ENCODE measurements around the gene NCF4.

NCF4 gene

DNA sequence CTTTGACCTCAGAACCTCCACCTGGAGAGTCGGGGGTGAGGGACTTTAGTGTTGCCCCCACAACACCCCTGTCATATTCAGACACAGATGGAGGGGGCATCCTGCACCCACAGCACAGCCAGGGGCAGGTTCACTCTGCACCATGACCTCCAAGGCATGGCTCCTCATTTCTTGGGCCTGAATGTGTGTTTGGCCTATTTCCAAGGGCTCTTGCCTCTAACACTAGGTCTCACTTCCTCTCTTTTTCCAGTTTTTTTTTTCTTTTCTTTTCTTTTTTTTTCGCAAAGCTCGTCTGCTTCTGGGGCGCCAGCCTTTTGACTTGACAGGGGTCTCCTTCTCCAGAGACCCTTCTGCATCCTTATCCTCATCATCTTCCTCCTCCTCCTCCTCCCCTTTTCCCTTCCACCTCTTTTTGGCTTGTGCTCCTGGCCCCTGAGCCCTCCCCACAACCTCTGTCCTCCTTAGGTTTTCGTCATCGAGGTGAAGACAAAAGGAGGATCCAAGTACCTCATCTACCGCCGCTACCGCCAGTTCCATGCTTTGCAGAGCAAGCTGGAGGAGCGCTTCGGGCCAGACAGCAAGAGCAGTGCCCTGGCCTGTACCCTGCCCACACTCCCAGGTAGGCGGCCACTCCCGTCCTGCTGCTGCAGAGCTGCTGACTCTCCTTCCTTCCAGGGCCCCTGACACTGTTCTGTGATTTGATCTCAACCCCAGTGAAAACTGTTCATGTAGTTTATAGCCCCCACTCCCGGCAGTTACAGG, 3.8 kb downstream of the NCF4 start:
- DNase-seq (ENCODE audit: low spot score), result no peak

DNA sequence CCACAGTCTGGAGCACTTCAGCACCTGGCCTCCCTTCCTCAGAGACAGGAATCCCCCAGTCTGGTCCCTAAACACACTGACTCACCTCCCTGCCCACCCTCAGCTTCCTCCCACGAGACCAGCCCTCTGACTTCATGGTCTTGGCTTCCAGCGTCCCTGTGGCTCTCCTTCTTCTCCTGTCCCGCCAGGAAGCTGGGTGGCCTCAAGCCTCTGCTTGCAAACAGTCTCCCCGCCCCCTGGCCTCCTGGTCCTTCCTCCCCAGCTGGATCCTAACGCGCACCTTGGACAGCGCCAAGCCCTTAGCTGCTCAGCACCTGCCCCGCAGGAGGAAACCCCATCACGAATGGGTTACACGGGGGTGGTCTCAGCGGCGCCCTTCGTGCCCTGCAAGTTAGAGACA, 4.5 kb downstream of the NCF4 start:
- DNase-seq (ENCODE audit: low spot score), result no peak

DNA sequence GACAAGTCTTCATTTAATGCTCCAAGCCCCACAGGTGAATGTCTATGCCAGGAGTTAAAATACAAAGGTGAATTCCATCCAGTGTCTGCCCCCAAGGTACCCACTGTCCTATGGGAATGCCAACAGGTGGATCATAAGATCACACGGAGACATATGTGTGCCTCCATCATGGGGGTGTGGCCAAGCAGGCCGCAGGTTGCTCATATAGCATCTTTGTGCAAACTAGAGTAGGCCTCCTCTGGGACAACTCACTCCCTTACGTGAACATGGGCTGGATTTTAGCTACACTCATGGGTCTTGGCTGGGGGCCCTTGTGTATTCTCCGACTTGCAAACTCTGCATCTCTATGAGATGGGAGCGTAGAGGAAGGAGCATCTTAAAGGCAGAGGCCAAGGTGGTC, 6.9 kb downstream of the NCF4 start:
- DNase-seq (ENCODE audit: low spot score), result no peak

DNA sequence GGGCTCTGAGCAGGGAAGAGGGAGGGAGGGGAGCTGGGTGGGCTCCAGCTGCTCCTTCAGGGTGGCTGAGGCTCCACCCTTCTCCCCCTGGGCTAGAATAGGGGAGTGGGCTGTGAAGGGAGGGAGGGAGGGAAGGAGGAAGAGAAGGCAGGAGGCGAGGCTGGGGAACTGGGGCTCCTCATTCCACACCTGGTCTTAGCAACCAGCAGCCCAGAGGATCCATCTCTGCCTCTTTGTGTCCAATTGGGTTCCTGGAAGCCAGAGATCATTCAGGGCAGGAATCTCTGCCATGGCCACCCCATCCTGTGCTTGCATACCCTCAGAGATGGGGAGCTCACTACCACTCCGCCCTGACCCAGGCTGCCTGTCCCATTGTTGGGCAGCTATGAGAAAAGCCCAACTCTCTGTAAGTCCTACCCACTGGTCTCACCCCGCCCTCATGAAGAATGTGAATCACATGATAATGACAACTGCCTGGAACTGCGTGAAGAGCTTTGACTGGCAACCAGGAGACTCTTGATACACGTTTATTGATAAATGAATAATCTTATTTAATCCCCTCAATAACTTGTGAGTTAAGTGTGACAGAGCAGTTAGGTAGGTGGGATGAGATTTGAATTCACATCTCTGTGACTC, 7.9 kb downstream of the NCF4 start:
- DNase-seq (ENCODE audit: low spot score), result no peak

DNA sequence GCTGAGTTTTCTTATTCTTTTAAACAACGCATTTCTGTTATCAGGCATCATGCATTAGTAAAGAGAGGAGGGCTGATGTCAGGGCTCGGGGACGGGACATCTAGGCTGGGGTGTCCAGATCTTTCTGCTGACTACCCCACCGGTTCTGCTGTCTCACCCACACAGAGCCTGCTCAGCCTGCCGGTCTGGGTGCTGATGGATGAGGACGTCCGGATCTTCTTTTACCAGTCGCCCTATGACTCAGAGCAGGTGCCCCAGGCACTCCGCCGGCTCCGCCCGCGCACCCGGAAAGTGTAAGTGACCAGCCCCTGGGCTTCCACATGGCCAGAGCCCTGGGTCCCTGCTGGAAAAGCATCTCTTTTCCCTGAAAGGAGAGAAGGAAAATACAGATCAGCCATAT, 9.4 kb downstream of the NCF4 start:
- DNase-seq (ENCODE audit: low spot score), result no peak

DNA sequence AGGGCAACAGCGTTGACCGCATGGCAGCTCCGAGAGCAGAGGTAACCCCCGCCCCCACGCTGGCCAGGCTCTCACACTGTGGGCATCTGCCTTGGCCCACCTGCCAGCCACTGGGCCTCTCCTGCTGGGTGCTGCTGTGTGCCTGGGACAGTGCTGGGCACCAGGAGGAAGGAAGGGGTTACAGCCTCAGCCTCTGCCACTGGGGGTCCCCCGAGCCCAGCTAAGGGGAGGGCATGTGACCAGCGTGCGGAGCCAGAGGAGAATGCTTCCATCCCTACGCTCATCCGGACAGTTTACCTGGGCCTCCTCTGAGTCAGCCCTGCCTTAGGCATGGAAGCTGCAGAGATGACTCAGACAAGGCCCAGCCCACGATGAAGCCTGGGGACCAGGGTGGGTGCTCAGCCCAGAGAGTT, 10.9 kb downstream of the NCF4 start:
- no peak for DNase-seq (ENCODE audit: low spot score)

DNA sequence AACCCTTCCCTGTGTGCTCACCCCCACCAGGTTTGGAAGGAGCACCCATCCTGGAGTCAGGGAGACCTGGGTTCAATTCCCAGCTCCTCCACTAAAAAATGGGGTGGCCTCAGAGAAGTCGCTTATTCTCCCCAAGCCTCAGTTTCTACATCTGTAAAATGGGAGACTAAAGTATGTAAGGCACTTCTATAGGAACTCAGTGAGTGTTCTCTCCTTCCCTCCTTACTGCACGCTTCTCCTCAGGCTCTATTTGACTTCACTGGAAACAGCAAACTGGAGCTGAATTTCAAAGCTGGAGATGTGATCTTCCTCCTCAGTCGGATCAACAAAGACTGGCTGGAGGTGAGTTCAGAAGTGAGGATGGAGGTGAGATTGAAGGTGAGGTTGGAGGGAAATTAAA, 11.3 kb downstream of the NCF4 start:
- no peak for DNase-seq (ENCODE audit: low spot score)

DNA sequence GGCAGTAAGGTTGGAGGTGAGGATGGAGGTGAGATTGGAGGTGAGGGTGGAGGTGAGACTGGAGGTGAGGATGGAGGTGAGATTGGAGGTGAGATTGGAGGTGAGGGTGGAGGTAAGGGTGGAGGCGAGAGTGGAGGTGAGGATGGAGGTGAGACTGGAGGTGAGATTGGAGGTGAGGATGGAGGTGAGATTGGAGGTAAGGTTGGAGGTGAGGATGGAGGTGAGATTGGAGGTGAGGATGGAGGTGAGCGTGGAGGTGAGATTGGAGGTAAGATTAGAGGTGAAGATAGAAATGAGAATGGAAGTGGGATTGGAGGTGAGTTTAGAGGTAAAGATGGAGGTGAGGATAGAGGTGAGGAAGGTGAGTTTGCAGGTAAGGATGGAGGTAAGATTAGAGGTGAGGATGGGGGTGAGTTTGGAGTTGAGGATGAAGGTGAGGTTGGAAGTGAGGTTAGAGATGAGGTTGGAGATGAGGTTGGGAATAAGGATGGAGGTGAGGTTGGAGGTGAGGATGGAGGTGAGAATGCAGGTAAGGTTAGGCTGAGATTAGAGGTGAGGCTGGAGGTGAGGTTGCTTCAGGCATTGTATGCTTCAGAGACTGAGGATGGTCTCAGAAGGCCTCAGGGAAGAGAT, 12.2 kb downstream of the NCF4 start:
- DNase-seq (ENCODE audit: low spot score), result no peak

DNA sequence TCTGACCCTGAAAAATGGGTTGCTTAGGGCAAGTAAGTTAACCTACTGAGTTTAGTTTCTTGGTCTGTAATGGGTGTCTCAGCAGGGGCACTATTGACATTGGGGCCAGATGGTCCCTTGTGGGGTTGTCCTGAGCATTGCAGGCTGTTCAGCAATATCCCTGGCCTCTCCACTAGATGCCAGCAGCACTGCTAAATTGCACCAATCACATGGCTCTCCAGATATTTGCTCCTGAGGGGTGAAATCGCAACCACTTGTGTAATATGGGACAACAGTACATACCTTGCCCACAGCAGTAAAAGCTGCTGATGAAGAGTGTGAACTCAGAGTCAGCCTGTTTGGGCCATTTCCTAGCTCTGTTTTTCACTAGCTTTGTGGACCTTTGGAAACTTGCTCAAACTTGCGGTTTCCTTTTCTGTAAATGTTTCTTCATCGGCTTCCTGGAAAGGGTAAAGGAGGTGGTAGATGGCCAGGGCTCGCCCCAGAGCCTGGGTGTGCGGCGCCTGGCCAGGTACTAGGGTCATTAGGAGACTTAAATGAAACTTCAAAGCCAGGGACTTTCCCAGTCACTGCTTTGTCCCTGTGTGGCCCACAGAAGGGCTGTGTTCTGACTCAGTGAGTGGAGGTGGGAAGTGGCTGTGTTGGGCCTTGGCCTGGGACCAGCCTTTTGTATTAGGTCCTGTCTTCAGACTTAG, 13.0 kb downstream of the NCF4 start:
- peak; percentile 75 for DNase-seq (ENCODE audit: low spot score)

DNA sequence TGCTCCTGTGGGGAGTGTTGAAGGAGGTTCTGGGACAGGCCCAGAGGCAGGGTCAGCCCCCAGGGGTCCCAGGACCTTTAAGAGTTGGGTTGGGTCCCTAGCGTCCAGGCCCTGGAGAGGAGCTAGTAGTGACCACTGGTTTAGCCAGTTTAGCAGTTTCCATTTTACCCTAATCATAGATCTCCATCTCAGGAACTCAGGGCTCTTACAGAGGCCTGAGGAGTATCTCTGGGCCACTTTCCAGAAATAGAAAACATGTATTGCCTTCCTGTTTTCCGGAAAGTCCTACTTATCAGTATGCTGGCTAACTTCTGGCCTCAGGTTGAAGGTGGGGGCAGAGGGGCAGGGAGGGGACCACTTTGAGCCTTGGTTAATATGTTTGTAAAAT, 13.5 kb downstream of the NCF4 start:
- no peak for DNase-seq (ENCODE audit: low spot score)

DNA sequence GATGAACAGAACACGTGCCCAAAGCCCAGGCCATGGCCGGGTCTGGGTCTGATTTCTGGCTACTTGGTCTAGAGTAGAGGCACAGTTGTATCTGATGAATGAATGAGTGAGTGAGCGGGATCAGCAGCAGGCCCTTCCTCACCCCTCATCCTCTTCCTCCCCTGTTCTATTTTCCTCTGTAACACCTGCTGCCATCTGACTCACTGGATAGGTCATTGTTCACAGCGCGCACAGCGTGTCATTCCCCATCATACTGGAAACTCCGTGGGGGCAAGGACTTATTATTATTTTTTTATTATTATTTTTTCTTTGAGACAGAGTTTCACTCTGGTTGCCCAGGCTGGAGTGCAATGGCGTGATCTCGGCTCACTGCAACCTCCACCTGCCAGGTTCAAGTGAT, 13.9 kb downstream of the NCF4 start:
- no peak for DNase-seq (ENCODE audit: low spot score)

DNA sequence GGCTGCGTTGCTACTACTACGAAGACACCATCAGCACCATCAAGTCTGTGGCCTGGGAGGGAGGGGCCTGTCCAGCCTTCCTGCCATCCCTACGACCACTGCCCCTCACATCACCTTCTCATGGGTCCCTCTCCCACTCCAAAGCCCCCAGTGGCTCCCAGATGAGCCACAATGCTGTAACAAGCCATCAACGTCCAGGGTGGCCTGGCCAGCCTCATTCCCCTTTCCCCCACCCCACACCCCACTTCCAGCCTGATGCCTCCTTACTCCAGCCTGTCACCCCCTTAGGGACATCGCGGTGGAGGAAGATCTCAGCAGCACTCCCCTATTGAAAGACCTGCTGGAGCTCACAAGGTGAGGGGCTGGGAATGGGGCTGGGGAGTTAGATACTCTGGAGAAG, 14.9 kb downstream of the NCF4 start:
- no peak for DNase-seq (ENCODE audit: low spot score)

DNA sequence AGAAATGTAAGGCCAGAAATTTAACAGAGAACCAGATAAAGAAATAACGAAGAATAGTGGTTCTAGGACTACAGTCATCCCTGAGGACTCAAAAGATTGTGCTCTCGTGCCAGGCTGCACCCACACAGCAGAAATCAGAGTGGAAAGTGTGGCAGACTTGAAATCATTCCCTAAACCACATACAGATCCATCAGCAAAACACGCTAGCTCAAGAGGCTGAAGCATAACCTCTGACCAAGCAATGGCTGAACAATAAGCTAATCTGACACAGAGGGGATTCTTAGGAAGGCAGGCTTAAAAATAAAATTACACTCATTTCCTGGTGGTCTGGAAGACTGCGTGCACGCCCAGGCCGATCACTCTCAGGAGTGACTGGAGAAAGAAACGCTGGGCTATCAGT, 19.0 kb downstream of the NCF4 start:
- no peak for DNase-seq (ENCODE audit: low spot score)

DNA sequence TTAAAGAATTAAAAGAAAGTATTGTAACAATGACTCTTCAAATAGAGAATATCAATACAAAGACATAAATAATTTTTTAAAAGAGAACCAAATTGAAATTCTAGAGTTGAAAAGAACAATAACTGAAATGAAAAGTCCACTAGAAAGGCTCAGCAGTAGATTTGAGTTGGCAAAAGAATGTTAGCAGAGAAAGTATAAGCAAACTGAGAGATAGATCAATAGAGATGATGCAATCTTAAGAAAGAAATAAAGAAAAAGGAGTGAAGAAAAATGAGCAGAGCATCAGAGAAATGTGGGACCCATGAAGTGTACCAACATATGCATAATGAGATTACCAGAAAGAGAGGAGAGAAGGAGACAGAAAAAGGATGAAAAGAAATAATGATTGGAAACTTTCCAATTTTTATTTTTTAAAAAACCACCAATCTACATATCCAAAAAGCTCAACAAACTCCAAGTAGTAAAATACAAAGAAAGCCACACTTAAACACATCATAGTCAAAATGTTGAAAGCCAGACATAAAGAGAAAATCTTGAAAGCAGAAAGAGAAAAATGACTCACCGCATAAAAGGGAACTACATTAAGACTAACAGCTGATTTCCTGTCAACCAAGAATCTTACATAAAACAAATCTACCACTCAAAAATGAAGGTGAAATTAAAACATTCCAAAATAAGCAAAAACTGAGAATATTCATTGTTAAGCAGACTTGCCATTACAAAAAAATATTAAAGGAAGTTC, 20.9 kb downstream of the NCF4 start:
- DNase-seq (ENCODE audit: low spot score), result no peak

DNA sequence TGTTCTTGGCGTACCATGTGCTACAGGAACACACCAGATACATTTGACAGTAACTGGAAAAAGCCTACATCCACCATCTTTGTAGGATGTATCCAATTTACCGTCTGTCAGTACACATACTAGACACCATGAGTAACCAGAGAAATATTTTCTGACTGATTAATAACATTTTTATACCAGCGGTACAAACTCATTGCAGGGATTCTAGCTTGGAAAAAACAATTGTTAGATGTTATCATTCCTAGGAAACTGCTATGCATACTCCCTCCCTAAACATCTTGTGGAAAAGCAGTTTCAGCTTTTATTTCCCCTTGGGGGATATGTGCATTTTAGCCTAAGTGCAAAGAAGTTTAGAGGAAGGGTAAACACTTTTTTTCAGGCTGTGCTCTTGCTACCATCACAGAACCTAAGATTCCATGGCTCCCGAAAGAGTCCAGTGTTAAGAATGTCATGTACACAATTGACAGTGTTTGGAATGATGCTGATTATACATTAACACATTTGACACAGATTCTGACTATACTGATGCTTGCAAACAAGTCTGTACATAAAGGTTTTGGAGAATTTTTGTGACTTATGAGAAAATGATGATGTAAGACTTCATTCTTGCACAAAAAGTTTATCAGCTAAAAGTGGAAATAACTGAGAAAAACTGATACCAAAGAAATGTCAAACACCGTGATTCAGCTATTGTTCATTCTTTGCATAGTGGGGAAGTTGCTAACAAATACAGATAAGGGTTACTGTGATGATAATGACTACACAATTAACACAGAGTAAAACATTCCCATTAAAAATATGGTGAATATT, 23.7 kb downstream of the NCF4 start:
- DNase-seq (ENCODE audit: low spot score), result no peak

DNA sequence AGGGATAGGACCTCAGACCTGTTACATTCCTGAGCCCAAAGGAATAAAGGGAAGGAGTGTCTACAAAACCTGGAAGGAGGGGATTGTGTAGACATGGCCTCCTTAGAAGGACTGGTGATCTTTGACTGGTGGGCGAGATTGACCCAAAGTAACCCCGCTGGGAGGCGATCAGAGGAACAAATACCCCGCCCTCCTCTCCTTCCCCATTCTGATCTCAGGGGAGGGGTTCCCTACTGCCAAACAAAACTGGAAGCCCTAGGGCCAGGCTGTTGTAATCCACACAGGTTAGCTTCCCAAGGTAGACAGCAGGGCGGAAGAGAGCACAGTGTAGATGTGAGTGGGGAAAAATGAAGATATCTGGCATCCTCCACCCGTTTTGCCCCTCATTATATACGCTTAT, 24.7 kb downstream of the NCF4 start:
- no peak for DNase-seq (ENCODE audit: low spot score)

DNA sequence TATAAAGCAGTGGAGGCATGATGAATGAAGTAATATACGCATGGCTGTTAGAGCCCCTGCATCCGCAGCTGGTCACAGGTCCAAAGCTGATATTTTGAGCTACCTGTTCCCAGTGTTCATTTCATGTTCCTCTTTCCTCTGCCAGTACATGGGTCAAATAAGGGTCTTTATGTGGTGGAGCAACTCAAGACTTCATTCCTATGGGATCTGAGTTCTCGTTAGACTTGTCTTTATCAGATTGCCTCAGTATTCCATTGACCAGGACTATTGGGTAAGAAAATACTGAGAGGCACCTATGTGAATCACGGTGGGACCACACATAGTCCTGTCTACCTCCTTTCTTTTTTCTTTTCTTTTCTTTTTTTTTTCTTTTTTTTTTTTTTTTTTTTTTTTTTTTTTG, 25.2 kb downstream of the NCF4 start:
- DNase-seq (ENCODE audit: low spot score), result no peak

DNA sequence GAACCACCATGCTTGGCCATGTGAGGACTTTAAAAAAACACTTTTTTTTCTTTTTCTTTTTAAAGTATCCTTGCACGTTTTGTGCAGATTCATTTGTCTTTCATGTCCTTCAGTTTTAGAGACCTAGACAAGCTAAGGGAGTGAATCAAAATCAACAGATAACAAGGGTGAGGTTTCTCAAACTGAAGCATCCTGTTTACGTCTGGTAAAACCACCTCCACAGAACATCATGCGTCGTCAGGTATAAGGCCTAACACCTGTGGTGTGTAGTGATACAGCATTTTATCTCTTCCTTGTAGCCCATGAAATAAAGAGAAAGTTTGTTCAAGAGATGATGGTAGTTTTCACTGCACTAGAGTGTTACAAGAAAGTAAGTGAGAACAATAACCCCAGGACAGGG, 26.4 kb downstream of the NCF4 start:
- no peak for DNase-seq (ENCODE audit: low spot score)

DNA sequence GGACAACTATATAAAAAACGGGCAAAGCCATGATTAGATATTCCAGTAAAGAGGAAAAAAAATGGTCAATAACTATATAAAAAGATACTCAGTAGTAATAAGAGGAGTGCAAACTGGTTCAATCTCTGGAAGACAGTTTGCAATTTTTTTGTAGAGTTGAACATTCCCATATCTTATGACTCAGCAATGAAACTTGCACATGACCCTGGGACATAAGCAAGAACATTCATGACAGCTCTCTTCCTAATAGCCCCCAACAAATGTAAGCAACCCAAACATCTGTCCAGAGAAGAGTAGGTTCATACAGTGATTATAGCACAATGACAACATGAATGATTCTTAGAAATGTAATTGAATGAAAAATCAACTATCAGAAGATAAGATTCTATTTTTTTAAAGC, 30.8 kb downstream of the NCF4 start:
- DNase-seq (ENCODE audit: low spot score), result no peak

DNA sequence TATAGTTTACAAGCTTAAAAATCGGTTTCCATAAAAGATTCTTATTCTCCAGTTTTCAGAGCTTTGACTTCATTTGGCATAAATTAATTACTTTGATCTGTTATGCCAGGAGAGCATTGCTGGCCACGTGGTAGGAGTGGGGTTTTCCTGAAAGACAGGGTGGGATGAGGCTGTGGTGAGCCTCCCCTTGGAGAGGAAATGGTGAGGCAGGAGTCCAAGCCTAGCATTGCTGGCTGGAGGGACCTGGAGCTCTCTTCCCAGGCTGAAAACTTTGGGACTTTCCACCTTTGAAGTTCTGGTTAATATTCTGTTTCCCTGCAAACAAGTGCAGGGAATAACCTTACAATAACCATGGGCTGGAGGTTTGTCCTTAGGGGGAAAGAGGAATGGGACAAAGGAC, 31.5 kb downstream of the NCF4 start:
- no peak for DNase-seq (ENCODE audit: low spot score)

DNA sequence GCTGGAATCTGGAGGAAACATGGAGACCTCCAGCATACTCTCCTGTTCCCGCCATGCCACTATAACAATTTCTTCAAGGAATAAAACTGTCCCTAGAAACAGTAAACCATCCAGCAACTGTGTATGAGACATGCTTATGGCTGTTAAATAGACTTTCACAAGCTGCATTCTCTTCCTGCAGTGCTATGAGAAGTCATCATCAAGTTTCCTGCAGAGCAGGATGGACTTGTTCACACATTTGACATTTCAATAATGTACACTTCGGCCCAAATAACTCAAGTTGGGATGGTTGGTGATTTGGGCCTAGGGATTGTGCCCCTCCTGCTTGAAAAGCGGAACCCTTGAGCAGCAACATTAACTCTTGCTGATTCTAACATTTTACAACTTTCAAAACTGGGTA, 32.5 kb downstream of the NCF4 start:
- DNase-seq (ENCODE audit: low spot score), result no peak

DNA sequence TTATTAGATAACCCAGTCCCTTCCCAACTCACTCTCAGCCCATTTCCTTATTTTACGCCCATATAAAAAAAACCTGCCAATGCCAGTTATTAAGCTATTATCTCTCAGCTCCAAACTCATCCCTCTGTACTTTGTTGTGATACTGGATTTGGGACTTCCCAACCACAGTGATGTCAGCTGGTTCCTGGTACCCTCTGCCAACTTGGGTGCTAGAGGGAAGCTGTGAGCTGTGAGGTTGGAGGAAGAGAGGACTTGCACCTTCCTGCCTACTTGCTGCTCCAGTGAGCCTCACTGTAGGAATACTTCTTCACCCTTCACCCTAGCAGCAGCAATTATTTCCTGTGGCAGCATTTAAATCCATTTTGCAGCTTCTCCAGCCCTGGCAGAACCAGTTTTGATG, 33.5 kb downstream of the NCF4 start:
- no peak for DNase-seq (ENCODE audit: low spot score)

Measured in hepatic stellate cell (primary cell).